KMS-11 (cell line): ENCODE results near the gene PRCP.

Experiments used
- H2AFZ ChIP-seq: fragments of 200-600 bp; sonication (generic); 2 replicates; pipeline ENCODE4 v1.6.1; 2016; ENCODE audit warnings: antibody characterized with exemption, mixed run types, low read depth
- H3K27ac ChIP-seq: fragments of 200-600 bp; sonication (generic); 2 replicates; pipeline ENCODE4 v1.6.1; 2016; ENCODE audit warnings: mild to moderate bottlenecking, mixed run types
- H3K27me3 ChIP-seq: fragments of 200-600 bp; sonication (generic); 2 replicates; pipeline ENCODE4 v1.6.1; 2017; ENCODE audit warnings: mild to moderate bottlenecking, low read depth, mixed run types, moderate library complexity; ENCODE audit not compliant: insufficient read depth
- H3K36me3 ChIP-seq: fragments of 200-600 bp; sonication (generic); 2 replicates; pipeline ENCODE4 v1.6.1; 2017; ENCODE audit warnings: mild to moderate bottlenecking, mixed run types; ENCODE audit not compliant: insufficient read depth
- H3K4me1 ChIP-seq: fragments of 200-600 bp; sonication (generic); 2 replicates; pipeline ENCODE4 v1.6.1; 2016; ENCODE audit warnings: mild to moderate bottlenecking, low read depth, mixed run types; ENCODE audit not compliant: poor library complexity, severe bottlenecking
- H3K4me2 ChIP-seq: fragments of 200-600 bp; sonication (generic); 2 replicates; pipeline ENCODE4 v1.7.0; 2016; ENCODE audit warnings: mild to moderate bottlenecking, mixed run types
- H3K4me3 ChIP-seq: fragments of 200-600 bp; sonication (generic); IDR thresholded peaks from 2 replicates; pipeline ENCODE4 v1.6.1; 2017; ENCODE audit warnings: low read depth, low read length, mixed read lengths; ENCODE audit not compliant: insufficient read depth
- H3K79me2 ChIP-seq: fragments of 200-600 bp; sonication (generic); 2 replicates; pipeline ENCODE4 v1.6.1; 2016; ENCODE audit warnings: low read depth, mixed run types; ENCODE audit not compliant: insufficient read depth
- H3K9ac ChIP-seq: fragments of 200-600 bp; sonication (generic); 2 replicates; pipeline ENCODE4 v1.6.1; 2016; ENCODE audit warnings: mild to moderate bottlenecking, mixed run types
- H4K20me1 ChIP-seq: fragments of 200-600 bp; sonication (generic); 2 replicates; pipeline ENCODE4 v1.6.1; 2016; ENCODE audit warnings: mild to moderate bottlenecking, mixed run types; ENCODE audit not compliant: insufficient read depth
- CTCF ChIP-seq: fragments of 200-600 bp; sonication (generic); conservative IDR thresholded peaks from 2 replicates; pipeline ENCODE4 v1.6.1; 2017; ENCODE audit warnings: low read depth, mild to moderate bottlenecking, antibody characterized with exemption, low read length, moderate library complexity, mixed read lengths

Gene PRCP

DNA sequence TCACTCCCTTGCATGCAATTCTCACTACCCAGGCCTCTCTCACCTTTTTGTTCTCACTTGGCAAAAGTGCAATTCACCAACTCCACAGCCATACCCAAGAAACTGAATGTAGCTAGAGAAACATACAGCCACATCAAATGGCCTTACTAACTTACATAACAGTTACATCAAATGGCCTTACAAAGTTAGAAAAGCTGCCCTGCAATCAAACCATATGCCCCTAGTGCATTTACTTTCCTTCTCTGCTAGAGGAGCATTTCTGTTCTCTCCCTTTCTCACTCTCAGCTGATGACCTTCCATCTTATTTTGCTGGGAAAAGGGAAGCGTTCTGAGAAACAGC lies 10.3 kb downstream of the PRCP start:
- H3K4me1 ChIP-seq, result no peaks in the 10 kb centered on the region
- no peaks in the 10 kb centered on the region for H3K27me3 ChIP-seq
- H3K4me2 ChIP-seq, result no peak overlapping the region
- no peak overlapping the region for H3K27ac ChIP-seq
- H4K20me1 ChIP-seq, result no peaks in the 10 kb centered on the region
- H3K36me3 ChIP-seq, result no peaks in the 10 kb centered on the region
- H2AFZ ChIP-seq, result no peak overlapping the region
- no peak overlapping the region for H3K4me3 ChIP-seq
- no peak for TF ChIP-seq CTCF
- no peaks in the 10 kb centered on the region for H3K79me2 ChIP-seq
- H3K9ac ChIP-seq, result no peak overlapping the region

DNA sequence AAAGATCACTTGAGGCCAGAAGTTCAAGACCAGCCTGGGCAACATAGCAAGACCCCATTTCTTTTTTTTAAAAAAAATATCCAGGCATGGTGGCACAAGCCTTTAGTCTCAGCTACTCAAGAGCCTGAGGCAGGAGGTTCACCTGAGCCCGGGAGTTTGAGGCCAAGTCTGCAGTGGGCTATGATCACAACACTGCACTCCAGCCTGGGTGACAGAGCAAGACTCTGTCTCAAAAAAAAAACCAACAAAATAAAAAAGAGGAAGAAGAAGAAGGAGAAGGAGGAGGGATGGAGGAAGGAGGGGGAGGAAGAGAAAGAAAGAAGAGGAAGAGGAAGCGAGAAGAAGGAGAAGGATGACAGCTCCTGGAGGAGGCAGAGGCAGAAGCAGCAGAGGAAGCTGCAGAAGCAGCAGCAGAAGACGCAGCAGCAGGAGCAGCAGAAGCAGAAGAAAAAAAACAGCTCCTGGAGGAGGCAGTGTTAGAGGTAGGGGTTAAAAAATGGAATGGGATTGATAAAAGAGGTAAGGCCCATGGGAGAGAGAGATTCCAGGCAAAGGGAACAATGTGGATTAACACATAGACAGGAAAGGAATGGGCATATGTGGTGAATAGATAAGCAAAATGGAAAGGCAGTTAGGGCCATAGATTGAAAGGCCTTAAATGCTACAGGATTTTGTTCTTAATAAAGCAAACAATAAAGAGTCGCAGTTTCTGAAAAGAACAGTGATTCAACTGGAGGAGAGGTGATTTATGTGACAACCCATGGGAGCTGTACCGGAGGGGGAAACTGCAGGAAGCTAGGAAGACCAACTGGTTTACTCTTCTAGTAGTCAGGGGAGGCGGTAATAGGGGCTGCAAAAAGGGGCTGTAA lies 10.9 kb downstream of the PRCP start:
- Histone ChIP-seq H4K20me1 (no peaks in the 10 kb centered on the region), H3K79me2 (no peaks in the 10 kb centered on the region), H3K4me3 (no peak overlapping the region), H3K9ac (no peak overlapping the region), H3K4me2 (no peak overlapping the region), H3K27me3 (no peaks in the 10 kb centered on the region), H3K4me1 (no peaks in the 10 kb centered on the region), H3K36me3 (no peaks in the 10 kb centered on the region), H3K27ac (no peak overlapping the region), H2AFZ (no peak overlapping the region)
- TF ChIP-seq CTCF, result no peak

DNA sequence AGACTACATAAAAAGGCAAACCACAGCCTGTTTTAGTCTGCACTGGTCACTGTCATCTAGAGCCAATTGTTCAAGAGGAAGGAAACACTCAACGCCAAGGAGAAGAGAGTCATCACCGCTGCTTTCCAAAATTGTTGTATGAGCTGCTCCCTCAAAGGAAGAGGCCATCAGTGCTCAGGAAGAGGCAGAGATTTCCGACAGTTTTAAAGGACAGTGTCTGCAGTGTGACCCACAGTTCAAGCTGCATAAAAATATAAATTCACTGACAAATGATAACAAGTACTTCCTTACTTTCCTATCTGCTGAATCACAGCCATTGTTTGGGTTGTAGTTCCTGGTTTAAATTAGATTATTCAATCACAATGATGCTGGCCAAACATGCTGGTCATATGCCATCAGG lies 16.4 kb downstream of the PRCP start:
- Histone ChIP-seq H3K27ac (no peak overlapping the region), H3K9ac (no peak overlapping the region), H3K36me3 (no peaks in the 10 kb centered on the region), H3K4me3 (no peak overlapping the region), H3K4me2 (no peak overlapping the region), H2AFZ (no peak overlapping the region), H3K27me3 (no peaks in the 10 kb centered on the region), H3K79me2 (no peaks in the 10 kb centered on the region), H3K4me1 (no peaks in the 10 kb centered on the region), H4K20me1 (no peaks in the 10 kb centered on the region)
- TF ChIP-seq CTCF, result no peak

DNA sequence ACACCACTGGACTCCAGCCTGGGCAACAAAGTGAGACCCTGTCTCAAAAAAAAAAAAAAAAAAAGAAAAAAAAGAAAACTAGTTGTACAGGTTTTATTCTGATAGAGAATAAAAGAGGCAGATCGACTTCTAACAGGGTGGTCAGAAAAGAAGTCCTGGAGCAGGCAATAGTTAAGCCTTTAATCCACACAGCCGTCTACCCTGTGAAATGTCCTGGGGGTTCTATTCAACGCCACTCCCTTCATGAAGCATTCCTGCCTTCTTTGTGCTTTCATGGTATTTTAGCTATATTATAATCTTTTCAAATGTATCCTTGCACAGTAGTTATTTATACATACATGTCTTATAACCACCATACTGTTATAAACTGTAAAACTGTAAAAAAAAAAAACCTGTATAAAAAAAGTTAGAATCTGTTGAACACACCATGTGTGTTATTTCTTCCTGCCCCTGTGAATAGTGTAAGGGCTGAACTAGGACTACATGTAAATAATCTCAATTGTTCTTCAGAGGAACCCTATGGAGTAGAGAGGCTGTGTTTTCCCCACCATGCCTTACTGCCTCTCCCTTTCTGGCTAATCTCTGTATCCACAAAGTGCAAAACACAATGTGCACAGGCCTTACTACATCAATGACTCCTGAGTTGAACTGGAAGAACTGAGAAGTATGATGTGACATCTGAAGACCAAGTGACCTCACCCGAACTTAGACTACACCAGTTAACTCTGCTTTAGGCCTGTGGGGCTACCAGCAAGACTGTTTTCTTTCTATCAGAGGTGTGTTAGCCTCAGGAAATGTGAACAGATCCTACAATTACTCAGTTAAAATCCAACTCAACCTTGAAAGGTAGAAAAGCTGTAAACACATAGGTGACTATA lies 25.3 kb downstream of the PRCP start:
- no peak overlapping the region for H3K4me2 ChIP-seq
- no peak overlapping the region for H3K4me3 ChIP-seq
- TF ChIP-seq CTCF, result no peak
- H3K36me3 ChIP-seq, result no peaks in the 10 kb centered on the region
- no peaks in the 10 kb centered on the region for H4K20me1 ChIP-seq
- H2AFZ ChIP-seq, result no peak overlapping the region
- no peaks in the 10 kb centered on the region for H3K79me2 ChIP-seq
- H3K4me1 ChIP-seq, result no peaks in the 10 kb centered on the region
- no peak overlapping the region for H3K27ac ChIP-seq
- H3K27me3 ChIP-seq, result no peaks in the 10 kb centered on the region
- H3K9ac ChIP-seq, result no peak overlapping the region
